ENCODE data around the gene ZCCHC24.

Gene ZCCHC24

DNA sequence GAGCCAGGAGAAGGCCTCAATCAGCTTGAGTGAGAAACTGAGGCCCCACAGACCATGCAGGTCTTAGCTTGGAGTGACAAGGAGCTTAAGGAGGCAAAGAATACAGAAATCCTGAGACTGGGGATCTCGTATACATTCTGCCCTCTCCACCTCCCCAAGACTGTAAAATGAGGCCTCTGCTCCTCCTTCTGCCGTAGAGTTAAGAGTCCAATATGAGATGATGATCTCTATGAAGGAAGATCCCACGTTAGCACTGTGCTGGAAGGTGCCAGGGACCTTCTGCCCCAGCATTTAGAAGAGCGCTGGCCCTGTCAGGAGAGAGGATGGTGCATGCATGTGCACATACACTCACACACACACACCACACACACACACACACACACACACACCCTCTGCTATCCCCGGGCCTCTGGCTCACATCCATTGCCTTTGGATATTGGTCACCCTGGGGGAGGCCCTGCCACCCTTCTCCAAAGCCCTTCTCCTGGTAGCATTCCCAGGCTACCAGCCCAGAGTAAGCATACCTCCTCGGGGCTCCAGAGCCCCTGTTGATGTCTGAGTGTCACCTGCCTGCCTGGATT, 15.0 kb downstream of the ZCCHC24 start:
- DNase-seq, result no peak

DNA sequence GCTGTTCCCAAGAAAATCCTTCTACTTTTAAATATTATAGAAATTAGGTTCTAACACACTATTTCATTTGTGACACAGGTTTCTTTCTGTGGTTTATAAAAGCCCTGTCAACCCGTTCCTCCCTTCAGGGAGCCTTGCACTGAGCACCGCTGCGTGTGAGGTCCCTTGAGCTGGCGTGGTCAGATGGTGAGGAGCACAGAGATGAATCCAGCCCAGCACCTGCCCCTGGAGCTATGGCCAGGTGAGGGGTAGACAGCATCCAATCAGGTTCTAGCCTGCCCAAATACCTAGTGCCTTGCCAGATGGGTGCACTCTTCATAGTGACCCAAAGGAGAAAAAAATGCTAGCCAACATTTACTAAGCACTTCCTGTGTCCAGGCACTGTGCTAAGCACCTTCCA, 15.7 kb downstream of the ZCCHC24 start:
- DNase-seq, result no peak

DNA sequence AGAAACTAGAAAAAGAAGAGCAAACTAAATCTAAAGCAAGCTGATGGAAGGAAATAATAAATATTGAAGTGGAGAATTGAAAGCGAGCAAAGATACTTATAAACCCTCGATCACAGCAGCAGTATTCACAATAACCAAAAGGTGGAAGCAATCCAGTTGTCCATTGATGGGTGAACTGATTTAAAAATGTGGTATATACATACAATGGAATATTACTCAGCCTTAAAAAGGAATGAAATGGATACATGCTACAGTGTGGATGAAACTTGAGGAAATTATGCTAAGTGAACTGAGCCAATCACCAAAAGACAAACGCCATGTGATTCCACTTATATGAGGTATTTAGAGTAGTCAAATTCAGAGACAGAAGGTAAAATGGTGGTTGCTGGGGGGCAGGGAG, 17.5 kb downstream of the ZCCHC24 start:
- DNase-seq, result no peak

DNA sequence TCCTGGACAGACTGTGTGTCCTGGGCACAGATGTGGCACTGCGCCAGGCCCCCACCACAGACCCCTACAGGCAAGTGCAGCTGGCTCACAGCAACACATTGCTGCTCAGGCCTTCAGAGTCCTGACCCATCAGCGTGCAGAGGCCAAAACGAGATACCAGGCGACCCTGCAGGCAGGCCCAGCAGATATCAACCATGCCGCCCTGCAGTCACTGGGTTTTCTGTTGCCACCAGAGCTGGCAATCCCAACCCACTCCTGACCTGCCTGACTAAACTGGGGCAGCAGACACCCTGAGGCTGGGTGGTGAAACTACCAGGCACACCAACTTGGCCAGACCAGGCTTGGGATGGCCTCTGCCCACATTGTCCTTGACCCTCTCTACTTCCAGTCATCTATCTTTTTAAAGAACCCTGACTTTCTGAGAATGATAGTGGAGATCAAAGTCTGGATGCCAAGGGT, 20.3 kb downstream of the ZCCHC24 start:
- DNase-seq, result no peak

DNA sequence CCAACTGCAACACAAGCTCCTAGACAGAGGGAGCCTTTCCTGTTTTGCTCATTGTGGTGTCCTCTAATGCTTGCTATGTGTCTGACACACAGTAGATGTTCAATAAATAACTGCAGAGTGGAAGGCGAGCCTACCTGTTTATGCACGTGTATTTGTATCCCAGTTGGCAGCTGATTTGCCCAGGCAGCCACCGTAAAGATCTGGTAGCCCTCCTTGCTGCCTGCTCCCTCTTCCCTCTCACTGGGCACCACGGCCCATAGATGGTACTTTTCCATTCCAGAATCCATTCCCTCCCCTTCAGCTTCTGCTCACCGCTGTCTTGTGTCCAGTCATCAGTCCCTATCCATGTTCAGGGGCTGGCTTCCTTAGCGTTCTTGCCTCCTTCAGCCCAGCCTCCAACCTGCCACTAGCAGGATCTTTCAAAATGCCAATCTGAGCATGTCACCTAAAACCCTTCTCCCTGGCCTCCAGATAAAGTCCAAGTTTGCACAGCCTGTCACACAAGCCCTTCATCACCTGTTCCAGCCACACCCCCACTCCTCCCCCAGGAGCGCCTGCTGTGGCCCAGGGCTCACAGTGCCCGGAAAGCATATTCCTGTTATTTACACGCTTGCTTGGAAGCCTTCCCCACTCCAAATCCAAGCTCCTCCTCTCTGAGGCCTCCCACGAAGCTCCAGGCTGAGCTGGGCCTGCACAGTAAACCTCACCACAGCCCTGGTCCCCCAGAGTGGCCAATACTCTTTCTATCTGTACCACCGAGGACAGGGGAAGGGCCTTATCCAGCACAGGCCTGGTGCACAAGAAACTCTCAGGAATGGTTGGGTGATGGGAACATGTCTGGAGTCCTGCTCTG, 21.0 kb downstream of the ZCCHC24 start:
- DNase-seq, result no peak

DNA sequence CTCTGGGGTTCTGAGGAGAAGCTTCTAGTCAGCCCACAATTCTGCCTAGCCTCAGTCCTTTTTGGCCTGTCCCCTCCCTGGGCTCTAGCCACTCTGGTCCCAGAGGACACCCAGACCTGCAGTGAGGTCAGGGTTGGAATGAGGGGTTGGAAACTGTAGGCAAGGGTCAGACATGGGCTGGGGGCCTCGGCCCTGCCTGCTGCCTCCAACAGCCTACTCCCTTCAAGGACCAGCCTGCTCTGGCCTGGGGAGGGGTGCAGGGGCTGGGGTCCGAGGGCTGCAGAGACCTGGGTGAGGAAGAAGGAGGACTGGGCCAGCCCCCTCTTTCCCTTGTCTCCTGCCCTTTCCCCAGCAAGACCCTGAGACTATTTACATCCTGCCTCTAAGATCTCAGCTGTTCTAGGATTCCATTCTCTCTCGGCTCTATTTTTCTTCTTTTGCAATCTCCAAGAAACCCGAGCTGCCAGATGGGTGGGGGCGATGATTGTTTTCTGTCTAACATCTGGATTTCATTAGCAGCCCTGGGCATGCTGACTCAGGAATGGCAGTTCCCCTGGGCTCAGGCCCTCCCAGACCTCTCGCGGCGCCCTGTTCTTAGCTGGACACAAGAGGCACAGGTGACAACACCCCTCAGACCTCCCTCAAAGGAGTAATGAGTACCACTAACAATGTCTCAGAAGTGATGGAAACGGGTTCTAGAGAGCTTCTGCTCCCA, 23.1 kb downstream of the ZCCHC24 start:
- DNase-seq, result no peak

DNA sequence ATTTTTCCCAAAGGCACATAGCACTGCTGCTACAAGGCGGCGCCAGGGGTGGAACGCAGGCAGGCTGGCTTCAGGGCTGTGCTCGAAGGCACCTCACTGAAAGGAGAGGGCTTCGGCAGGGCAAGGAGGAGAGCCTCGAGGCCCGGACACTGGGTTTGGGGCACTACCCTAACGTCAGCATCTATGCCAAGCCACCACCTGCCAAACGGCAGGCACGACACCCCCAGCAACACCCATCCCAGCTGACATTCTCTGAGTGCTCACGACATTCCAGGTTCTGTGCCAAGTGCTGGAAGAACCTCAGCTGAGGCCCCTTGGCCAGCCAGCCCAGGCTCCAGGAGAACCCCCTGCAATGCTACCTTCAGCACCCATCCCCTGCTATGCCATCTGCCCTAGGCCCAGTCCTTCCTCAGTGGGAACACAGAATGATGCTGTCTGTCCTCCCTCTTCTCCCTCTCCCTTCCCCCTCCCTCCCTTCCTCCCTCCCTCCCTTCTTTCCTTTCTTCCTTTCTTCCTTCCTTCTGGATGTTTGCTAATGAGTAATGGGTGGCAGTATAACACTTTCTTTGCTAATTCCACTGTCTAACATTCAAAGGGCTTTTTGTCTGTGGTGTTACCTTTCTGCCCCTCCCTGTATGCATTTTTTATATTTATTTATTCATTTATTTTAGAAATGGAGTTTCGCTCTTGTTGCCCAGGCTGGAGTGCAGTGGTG, 24.3 kb downstream of the ZCCHC24 start:
- no peak for DNase-seq

DNA sequence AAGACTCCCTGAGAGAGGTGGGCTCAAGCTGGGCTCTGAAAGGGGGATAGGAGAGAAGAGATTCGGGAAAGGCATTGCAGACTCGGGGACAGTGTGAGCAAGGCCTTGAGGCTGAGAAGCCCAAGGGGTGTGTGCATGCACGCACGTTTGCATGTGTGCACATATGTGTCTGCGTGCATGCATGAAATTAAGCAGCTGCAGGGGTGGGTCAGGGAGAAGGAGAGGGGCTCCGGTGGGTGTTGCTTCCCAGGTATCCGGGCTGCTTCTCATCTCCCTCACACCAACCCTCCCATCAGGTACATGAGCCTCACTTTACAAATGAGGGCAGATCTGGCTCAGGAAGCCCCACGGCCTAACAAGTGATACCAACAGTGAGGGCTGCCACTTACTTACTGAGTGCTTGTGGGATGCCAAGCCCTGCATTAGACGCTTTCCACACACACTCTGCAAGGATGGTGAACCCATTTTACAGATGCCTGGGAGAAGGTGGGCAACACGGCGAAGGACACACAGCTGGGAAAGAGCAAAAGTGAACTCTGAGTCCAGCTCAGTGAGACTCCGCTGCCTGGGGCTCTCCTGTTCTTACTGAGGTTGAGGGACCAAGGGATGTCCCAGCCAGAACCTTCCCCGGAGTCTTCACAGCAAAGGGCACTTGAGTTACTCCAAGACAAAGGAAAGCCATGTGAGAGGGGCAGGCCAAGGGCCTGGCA, 26.4 kb downstream of the ZCCHC24 start:
- DNase-seq, result no peak

DNA sequence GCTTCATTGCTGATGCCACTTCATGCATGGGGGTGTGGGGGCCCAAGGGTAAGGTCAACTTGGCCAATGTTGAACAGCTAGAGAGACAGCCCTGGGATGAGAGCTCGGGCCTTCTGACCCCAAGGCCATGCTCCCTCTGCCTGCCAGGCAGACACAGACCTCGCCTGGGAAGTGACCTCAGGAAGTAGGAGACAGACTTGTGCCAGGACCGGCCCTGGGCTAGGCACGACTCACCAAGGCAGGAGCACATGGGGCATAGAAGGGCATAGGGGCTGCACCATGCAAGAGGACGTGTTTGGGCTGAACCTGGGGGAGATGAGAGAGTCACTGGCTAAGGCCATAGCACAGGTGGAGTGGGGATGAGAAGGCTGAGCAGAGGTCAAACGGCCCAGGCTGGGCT, 27.1 kb downstream of the ZCCHC24 start:
- DNase-seq, result no peak

DNA sequence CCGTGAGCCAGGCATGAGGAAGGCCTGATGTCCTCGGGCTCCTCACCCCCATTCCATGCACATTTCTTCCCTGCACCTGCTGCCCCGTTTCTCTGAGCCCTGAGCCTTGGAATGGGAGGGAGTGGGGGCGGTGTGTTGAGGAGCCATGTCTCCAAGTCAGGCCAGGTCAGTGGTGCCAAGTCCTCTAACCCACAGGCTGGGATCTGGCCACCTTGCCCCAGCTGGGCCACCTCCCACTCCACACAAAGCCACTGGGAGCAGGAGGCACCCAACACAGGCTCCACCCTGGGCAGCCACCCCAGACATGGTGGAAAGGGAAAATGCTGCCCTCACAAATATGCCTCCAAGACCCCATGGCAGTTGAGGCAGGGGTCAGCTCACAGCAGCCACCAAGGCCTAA, 27.7 kb downstream of the ZCCHC24 start:
- no peak for DNase-seq

DNA sequence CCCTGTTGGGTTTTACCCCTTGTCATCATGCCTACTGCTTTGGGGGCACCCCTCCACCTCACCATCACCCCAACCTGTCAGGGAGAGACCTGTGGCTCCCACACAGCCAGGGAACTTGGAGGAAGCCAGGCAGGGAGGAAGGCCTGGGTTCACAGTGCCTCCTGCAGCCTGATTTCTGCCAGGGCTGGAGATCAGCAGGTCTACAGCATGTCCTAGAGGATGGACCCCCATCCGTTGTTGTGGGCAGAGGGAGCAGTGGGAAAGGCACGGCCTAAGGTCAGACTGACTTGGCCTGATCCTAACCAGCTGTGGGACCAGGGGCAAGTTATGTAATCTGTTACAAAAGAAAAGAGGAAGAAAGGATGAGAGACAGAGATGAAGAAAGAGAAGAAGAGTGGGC, 28.2 kb downstream of the ZCCHC24 start:
- DNase-seq, result no peak

DNA sequence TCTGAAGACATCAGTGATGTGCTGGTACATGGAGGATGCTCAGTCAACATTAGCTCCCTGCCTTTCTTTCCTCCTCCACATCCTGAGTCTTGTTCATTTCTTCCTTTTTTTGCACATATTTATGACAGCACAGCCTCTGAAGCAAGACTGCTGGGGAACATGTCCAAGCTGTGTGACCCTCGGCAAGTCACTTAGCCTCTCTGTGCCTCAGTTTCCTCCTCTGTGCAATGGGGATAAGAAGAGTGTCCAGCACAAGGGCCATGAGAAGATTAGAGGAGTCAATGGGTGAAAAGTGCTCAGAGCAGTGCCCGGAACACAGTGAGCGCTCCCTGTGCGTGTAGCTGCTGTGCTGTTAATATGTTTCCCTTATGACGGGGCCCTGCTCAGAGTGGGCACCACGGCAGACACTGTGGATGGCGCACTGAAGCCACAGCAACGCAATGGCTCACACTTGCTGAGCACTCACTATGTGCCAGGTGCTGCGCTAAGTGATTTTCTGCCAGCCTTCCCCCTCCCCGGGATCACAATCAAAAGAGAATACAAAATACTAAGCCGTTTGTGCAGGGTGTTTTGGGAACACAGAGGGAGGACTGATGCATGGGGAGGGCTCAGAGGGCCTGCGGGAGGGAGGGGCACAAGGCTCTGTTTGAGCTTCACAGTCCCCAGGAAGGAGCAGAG, 28.7 kb downstream of the ZCCHC24 start:
- DNase-seq, result no peak

DNA sequence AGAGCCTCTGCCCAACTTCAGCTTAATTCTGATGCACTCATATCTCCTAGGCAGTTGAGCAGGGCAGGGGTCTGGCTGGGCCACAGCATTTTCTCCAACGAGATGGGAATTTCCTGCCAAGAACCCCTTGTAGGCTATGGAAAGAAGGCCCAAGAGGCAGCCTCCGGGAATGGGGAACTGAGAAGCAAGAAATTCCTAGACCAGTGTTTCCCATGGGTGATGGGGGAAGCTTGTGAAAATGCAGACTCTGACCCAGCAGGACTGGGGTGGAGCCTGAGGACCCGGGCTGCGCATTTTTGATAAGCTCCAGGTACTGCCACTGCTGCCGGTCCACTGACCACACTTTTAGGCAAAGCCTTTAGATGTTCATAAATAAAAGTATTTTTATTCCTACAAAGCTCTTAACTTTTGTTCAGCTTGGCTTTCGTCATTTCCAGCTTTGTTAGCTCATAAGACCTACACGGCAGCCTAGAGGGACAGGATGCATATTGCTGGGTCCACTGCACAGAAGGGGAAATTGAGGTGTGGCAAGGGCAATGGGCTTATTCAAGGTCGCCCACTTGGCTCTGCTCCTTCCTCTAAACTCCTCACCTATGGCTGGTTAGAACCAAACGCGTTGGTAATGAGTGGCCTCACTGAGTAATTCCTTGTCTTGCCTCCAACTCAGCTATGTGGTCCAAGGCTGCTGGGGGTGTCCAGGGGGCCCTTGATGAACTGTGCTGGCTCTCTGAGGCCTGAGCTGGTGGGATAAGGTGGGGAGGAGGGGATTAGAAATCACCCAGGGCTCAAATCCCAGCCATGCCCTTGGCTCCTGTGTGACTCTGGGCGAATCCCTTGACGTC, 29.5 kb downstream of the ZCCHC24 start:
- DNase-seq, result no peak

DNA sequence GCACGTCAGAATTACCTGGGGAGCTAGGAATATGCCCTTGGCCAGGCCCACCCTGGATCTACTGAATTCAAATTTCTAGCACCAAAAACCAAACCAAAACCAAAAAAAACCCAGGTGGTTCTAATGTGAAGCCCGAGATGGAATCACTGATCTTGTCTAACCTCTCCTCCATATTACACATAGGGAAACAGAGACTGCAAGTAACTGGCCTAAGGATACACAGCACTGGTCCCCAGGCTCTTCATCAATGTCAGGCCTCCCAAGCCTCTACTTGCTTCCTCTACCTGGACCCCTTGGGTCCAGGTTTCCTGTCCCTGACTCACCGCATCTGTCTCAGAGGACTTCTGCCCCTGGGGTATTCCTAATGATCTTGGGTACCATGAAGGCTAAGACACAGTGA, 30.7 kb downstream of the ZCCHC24 start:
- no peak for DNase-seq

DNA sequence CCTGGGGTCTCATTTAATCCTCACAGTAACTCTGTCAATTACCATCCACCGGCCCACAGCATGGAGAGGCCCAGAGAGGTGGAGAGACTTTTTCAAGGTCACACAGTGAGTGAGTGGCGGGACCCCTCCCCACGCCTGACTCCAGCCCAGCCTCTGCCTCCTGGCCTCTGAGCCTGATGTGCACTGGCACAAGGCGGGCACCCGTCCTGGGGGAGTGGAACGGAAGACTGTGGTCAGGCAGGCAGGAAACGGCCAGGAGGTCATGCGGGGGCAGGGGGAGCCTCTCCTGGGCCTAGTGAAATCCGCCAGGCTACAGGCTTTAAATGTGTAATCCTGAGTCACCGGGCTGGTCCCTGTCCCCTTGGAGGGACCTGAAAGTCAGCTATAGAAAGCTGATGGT, 32.2 kb downstream of the ZCCHC24 start:
- no peak for DNase-seq

DNA sequence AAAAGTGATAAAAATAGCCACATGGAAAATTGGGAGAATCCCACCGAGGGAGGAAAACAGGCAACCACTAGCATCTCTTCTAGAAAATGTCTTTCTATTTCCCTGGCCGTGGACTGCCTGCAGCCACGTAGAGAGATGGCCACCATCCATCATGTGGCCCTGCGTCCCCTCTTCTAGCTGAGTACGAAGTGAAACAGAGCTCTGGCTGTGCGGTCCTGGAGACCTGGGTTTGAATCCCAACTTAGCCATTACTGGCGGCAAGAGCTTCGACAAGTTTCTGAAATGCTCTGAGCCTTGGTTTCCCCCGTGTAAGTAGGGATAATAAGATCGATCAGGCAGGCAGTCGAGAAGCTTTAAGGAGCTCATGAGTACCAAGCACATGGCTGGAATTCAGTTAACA, 32.9 kb downstream of the ZCCHC24 start:
- DNase-seq, result no peak

DNA sequence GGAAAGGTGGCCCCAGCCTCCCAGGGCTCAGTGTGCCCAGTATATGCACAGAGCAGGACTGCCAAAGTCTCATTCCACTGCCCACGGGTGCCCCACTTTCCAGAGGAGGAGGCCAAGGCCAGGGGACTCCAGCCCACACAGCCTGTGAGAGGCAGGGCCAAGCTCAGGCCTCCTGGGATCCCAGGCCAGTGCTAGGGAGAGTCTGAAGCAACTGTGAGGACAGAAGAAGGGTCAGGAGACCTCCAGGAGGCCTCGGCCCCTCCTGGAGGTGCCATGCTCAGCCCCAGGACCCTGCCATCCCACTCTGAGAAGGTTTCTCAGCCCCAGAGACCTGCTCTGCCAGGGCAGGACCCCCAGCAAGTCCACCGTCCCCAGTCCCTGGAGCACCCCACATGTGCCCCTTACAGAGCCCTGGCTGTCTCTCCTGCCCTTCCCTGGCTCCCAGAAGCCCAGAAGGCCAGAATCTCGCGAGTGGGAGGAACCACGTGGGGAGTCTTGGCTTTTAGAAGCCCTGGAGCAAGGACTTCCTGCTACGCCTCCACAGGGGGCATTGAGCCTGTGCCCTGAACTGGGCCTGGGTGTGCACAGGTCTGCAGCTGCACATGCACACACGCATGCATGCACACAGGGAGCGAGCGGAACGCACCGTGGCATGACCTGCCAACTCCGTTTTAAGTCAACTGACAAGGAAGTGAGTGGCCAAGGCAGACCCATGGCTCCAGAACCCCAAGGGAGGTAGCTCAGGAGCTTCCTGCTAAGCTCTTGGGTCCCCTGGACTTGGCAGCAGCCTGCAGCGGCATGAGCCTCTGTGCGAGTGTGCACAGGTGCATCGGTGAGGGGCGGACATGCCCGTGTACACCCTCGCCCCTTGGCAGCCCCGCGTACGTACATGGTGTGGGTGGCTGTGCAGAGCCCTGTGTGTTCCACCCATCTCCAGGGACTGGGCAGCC, 33.6 kb downstream of the ZCCHC24 start:
- no peak for DNase-seq

DNA sequence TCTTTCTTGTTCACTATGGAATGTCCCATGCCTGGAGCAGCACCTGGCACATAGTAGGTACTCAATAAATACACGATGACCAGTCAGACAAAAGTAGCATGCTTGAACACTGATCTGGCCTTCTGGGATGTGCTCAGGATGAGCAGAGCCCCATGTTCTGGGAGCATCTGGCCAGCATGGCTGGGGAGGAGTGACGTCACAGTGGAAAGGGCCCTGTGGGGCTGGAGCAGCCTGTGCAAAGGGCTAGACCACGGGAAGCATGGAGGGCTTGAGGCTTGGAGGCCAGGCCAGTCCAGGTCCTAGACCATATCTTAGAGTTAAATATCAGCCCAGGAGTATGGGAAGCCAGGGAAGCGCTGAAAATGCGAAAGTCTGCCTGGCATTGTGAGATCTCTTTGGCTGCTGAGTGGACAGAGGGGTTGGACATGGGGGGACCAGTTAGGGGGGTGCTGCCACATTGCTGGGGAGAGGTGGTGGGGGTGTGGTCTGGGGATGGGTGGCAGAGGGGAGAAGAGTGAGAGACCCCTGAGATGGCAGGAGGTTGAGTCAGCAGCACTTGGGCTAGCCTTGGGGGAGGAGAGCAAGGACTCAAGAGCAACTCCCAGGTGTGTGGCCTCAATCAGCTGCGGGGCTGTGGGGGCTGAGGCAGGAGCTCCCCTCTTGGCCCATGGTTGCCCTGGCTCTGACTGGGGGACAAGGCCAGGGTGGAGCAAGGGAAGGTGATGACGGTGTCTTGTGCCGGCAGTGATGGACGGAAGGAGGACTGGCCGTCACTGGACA, 34.9 kb downstream of the ZCCHC24 start:
- DNase-seq, result no peak

DNA sequence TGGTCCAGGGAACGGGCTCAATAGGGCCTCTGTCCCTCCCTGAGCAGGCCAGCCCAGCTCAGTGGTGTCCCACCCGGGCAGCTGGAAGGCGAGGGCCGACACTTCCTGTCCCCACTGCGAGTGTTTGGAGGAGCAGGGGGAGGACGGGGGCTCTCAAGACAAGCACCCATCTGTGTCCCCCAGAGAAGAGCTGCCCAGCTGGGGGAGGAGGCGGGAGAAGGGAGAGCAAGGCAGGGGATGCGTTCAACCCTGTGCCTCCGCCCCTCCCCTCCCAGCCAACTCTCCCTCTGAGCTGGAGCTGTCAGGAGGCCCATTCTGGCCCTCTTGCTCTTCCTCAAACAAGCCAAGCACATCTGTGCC, 35.7 kb downstream of the ZCCHC24 start:
- DNase-seq, result no peak

Data from NCI-H2029 treated with DMSO at 0.1 percent for 48 hours (cell line).